HG03196 (cell line): ENCODE results near the gene AKT1.

Source experiments
- ATAC-seq: cut with Tn5 transposase; IDR thresholded peaks from one replicate; pipeline ENCODE4 v1.9.1; 2021; ENCODE audit not compliant: unreplicated experiment

The AKT1 gene

DNA sequence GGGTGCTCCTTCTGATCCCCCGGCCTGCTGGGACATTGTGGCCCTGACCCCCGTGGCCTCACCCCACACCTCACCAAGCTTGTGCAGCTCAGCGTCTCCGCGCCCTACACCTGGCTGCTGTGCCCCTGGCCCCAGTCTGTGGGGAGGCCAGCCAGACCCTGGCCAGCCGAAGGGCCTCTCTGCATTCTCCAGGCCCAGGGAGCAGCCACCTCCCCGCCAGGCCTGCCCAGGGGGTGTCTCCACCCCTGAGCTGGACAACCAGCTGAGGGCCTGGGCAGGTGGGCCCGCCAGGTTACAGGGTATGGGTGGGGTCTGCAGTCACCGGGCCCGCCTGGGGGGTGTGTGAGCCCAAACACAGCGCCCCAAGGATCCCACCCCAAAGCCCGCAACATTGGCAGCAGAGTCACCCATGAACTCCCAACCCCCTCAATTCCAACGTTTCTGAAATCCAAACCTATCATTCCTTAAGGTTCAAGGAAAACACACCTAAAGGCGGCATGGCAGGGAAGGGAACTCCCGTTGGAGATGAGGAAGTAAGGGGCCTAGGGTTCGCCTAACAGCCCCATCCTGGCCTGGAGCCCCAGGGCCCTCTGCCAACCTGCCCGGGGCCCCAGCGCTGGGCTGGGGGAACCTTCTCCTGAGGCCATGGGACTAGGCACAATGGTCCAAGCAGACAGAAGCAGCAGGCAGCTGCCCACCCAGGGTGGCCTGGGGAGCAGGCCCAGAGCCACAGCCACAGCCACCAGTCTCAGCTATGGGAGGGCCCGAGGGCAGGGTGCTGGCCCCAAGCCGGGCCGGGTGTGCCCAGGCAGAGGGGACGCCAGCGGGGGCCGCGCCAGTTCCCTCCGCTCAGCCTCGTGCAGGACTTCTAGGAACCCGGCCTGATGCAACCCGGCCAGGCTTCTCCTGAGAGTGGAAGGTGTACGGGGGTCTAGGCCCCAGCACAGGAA, 8.5 kb downstream of the AKT1 start:
- no peak for ATAC-seq

DNA sequence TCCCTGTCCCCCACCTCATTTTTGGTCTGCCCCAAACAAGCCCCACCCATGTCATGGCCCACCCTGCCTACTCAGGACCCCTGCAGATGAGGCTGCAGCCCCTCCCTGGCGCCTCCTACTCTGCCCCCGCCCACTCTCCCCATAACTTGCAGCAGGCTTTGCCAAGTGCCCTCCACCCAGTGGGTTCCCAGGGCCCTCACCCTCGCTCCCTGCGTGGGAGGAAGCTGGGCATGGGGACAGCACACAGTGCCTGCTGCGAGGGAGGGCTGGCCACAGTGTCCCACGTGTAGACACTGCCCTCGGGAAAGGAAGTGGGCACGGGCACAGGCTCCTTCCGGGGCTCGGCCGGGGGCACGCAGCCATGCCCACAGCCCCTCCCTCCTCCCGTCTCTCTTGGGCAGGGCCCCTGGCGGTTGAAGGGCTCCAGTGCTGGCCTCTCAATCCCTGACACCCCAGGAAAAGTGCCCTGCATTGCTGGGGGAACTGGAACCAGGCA, 9.4 kb downstream of the AKT1 start:
- ATAC-seq = no peak

DNA sequence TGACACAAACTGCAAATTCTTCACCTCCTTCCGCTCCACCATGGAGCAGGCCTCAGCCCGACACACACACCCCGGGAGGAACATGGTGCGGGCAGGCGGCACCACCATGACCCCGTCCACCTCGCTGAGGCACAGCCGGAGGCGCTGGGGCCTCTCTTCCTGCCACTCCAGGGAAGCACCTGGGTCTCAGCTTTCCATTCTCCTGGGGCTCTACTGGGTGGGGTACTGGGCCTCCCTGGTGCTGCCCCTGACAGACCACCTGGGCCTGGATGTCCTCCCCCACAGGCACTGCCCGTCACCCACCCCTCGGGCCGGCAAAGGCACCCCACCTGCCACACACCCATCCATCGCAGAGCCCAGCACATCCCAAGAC, 9.9 kb downstream of the AKT1 start:
- no peak for ATAC-seq

DNA sequence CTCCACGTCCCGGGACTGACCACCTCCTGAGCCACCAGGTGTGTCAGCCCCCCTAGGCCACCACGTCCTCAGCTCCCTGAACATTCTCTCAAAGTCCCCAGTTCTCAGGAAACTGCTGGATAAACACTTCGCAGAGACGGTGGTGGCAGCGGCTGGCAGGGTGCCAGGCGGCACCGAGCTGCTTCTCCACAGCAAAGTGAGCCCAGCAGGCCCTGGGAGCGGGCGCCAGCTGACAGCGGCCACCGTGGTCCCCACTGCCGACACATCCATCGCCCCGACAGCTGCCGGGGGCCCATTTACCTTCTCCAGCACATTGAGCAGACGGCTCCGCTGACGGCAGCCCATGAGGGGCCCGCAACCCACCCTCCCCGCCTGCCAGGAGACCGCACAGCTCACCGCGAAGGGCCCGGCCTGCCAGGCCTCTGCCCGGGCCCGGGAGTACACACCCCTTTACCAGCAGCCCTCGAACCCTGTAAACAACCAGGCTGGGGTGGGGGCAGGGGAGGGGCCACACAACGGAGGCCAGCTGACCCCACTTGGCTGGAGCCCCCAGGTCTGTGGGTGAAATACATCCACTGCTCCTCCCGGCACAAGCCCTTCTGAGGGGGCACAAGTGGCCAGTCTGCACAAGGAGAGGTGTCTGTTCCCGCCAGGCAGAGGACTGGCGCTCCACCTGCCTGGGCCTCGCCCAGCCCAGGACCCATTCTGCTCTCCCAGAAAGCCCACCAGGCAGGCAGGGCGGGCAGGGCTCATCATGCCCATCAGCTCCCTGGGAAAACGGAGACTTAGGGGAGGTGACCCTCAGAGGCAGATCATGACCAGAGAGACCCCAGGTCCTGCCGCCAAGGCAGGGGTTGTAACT, 10.5 kb downstream of the AKT1 start:
- no peak for ATAC-seq

DNA sequence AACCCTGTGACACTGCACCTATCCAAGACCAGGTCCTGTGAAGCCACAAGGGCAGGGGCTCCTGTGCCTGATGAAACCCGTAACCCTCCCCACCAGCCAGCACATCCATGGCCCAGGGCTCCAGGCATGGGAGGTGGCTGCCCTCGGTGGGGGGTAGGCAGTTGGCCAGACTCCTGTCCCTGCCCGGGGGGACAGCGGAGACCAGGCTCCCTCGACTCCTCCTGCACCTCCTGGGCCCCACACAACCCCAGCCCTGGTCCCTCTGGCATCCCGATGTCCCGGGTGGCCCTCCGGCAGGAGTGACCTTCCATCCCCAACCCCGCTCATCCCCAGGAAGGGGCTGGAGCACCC, 11.4 kb downstream of the AKT1 start:
- no peak for ATAC-seq

DNA sequence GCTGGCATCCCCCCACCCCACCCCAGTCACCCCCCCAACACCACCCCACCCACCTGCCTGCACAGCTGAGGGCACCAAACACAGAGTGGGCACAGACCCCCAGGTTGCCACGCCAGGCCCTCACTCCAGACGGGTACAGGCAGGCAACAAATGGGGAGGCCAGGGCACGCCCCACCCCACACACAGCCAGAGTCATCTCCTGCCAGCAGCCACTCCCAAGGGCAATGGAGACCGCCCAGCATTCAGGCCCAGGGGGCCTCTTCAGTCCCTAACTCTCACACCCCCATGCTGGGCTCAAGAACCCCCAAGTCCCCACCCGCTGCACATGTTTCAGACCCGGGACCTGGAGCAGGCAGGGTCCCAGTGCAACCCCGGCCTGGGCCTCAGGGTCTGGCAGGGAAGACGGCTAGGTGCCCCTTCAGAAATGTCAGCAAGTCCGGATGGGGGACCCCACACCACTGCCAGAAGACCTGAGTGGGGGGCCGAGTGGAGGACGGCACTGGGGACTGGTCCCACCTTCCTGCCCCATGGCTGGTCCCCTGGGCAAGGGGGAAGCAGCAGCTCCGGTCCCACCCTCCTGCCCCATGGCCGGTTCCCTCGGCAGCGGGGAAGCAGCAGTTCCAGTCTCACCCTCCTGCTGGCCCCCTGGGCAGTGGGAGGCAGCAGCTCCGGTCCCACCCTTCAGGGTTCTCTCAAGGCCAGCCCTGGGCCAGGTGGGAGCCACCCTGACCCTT, 11.9 kb downstream of the AKT1 start:
- no peak for ATAC-seq

DNA sequence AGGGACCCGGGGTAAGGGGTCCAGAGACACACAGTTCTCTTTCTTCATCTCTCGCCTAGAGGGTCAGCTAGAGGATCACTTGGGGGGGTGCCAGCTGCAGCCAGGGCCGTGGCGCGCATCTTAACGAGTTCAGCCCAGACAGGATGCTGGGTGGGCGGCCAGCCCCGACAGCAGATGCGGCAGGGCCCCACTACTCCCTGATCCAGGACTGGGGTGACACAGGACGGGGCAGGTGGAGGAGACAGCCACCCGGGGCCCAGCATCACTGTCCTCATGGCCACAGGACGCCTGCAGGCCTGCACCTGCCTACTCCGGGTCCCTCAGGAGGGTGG, 12.8 kb downstream of the AKT1 start:
- ATAC-seq = no peak

DNA sequence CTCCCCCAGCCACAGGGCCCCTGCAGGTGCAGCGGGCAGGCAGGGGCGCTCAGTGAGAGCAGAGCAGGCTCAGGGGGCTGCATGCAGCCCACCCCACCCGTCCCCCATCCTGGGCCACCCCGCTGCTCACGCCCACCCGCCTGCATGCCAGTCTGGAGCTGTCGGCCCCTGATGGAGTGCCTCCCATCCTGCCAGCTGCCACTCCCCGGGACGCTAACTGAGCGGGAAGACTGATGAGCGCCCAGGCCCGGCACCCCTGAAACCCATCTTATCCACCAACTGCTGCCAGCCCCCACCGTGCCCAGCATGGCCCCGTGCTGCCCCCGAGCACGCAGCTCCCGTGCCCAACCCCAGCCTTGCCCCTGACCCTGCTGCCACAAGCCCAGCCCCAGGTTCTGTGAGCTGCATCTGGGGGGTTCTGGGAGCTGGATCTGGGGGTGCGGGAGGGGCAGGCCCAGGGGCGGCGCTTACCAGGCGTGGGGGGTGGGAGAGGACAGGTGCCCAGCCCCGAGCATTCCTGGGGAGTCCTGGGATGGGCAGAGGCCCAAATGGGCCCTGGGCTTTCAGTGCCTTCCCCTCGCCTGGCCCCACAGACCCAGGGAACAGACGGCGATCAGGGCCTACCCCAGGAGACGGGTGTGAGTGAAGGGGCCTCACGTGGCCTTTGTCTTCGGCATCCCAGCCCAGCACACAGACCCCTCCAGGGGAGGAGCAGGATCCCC, 13.3 kb downstream of the AKT1 start:
- ATAC-seq = no peak

DNA sequence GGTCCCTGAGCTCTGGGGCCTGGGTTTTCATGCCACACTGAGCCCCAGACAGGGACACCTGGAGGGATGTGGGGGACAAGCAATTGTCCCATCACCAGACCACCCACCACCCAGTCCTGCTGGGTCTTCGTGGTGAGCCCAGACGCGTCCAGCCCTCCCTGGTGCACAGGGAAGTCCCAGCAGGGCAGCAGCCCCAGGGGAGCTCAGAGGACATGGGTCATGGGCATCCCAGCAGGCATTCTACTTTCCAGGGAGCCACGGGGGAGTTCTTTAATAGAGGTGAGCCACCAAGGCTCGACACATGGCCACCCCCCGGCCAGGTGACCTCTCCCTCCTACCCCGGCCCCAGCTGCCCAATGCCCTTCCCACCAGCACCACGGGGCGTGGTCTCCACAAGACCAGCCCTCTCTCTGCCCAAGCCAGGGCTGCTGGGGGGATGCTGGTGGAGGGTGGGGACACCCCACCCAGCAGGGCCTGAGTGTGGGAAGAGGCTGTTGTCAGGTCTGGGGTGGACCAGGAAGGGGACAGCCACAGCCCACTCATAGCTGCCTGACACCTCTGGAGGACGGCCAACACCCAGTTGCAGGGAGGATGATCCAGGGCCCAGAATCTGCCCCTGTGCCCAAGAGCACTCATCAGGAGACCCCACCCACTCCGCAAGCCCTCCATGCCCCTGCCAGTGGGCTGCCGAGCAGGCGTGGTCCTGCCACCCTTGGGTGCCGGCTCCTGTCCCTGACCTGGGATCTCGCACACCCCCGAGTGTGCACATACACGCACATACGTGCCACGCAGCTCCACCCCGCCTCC, 14.1 kb downstream of the AKT1 start:
- ATAC-seq = no peak

DNA sequence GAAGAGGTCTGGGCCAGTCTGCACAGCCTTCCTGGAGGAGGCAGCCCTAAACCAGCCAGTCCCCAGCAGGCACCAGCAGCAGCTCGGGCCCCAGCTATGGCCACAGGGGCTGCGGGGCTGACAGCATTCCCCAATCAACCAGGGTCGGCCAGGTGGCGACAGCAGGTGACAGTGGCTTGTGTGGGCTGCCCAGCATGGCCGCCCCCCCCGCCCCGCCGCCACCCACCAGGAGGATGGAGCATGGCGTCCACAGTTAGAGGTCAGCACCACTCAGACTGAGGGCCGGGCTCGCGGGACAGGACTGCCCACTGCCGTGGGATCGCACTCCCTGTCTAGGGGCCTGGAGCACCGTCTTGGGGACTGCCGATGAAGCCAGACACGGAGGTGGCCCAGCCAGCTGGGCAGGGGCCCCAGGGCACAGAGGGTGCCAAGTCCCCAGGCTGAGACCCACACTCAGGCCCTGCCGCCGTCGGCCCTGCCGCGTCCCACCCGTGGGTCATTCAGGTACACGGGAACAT, 15.0 kb downstream of the AKT1 start:
- ATAC-seq = no peak

DNA sequence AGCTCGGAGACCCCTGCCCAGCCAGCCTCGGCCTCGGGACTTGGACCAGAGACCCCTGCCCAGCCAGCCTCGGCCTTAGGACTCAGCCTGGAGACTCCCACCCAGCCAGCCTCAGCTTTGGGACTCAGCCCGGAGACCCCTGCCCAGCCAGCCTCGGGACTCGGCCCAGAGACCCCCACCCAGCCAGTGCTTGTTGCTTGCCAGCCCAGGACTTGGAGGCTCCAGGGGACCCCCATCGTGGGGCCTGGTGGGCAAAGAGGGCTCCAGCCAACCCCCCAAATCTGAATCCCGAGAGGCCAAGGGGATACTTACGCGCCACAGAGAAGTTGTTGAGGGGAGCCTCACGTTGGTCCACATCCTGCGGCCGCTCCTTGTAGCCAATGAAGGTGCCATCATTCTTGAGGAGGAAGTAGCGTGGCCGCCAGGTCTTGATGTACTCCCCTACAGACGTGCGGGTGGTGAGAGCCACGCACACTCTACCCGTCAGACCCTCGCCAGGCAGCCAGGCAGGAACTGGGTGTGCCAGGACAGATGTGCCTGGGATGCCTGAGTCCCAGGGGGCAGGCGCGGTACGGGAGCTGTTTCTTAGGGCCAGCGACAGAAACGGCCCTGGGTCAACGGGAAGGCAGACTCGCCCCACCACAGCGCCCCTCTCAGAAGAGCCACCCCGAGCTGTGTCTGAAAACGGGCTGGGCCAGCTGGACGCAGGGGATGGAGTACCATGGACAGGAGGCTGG, 15.6 kb downstream of the AKT1 start:
- no peak for ATAC-seq

DNA sequence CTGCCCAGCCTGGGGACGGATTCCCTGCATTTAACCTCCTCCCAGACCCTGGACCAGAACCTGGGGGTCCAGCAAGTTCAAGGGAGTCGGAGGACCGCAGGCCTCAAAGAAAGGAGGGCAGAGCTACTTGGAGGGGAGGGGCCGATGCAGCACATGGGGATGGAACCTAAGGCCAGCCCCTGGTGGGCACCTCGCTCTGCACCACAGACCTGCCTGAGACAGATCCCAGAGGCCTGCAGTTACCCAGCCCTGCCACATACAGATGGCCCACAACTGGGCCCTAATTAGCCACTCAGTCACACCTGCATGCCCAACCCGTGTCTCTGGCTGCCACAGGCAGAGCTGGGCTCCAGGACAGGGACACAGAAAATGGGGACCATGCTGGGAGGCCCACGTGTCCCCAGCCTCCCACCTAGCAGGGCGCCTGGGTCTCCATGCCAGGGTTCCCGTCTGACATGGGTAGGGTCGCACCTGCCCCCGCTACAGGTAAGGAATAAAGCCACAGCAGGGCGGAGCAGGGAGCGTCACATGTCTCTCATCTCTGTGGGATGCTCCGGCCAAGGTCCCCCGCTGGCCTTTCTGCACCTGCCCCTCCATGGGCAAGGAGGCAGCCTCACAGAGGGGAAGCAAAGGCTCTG, 16.7 kb downstream of the AKT1 start:
- no peak for ATAC-seq

DNA sequence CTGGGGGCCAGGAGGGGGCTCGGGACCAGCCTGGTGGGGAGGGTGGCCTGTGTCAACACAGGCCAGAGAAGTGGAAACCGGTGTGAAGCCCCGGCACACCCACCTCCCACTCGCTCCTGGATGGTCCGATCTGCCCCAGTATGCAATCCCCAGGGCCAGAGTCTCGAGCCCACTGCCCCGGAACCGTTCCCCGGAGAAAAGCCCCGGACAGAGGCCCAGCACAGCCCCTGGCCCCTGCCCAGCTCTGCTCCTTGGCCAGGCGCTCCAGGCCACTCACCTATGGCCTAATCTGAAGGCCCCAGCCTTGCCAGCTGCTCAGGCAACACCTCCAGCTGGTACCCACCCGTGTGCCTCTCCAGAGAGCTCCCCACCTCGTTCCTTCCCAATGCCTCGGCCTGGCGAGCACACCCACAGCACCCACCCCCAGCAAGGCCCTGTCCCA, 17.7 kb downstream of the AKT1 start:
- no peak for ATAC-seq

DNA sequence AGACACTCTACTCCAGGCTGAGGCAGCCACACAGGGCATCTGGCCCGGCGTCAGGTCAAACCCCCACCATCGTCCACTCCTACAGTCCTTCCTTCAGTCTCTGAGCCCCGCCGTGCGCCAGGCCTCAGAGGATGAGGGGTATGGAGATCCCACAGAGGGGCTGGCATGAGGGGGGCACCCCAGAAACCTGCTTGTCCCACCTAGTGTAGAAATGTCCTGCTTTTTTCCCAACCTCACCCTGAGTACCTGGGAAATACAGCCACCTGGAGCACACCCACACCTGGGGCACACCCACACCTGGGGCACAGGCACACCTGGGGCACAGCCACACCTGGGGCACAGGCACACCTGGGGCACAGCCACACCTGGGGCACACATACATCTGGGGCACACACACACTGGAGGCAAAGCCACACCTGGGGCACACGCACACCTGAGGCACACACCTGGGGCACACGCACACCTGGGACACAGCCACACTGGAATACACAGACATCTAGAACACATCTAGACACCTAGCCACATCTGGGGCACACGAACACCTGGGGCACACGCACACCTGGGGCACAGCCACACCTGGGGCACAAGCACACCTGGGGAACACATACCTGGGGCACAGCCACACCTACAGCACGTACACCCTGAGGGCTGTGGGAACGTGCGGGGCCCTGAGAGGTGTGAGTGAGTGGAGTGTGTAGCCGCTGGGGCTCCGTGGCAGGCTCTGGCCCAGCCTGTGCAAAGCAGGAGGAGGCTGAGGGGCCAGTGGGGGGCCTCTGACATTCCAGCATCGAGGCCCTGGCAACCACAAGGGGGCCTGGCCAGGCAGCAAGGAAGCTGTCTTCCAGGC, 18.4 kb downstream of the AKT1 start:
- ATAC-seq = no peak

DNA sequence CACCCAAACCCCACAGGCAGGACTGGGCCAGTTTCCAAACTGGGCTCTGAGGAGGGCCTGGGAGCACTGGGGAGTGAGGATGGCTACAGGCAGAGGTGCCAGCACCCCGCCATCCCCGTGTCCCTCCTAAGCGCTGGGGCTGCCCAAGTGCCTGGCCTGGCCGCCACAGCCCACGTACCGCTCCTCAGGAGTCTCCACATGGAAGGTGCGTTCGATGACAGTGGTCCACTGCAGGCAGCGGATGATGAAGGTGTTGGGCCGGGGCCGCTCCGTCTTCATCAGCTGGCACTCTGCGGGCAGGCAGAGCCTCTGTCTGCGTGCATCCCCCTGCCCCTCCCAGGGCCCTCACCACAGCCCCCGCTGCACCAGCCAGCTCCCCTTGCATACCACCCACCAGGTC, 19.1 kb downstream of the AKT1 start:
- ATAC-seq = no peak

DNA sequence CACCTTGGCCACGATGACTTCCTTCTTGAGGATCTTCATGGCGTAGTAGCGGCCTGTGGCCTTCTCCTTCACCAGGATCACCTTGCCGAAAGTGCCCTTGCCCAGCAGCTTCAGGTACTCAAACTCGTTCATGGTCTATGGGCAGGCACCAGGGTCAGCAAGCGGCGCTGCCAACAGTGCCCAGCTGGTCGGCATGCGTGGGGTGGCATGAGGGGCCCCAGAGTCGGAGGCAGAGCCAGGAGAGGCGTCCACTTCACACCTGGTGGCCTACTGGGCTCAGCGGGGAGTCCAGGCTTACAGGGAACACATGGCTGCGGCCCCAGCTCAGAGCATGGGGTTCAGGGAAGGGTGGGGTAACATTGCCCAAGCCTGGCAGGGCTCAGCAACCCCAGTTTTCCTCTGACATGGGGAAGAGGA, 20.5 kb downstream of the AKT1 start:
- ATAC-seq = no peak

DNA sequence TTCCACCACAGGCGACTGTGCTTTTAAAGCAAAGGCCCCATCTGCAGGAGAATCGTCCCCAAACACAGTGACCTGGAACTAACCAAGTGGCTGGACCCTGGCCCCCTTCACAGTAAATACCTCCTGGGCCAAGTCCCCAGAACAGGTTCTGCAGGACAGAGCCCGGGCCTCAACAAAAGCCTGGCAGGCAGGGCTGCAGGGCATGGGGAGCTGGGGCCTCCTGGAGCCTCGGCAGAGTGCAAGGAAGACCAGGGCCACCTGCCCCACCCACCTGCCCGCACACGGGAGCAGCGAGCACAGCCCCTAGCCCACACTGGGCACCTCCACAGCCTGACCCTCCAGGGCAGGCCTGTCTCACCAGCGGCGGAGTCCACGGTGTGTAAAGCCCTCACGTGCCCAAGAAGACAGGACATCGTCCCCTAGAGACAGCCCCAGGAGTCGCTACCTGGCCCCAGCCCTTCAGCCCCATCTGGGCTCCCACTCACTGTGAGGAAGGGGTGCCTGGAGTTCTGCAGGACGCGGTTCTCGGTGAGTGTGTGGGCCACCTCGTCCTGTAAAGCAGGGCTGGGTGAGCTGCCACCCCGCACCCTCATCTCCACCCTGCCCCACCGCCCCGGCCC, 21.0 kb downstream of the AKT1 start:
- no peak for ATAC-seq
